AG09319 (cell line): Measurements from ENCODE around the gene STT3A.
A peak's percentile ranks its signal among the peaks of the same experiment; 100 is the strongest.

Experiments used
- DNase-seq: peaks from one replicate; pipeline ENCODE4 v3.0.0-alpha.2; 2010; ENCODE audit warnings: low read depth; ENCODE audit errors: extremely low read depth
- CTCF ChIP-seq: IDR thresholded peaks from 2 replicates; pipeline ENCODE4 v1.5.1; 2011; ENCODE audit warnings: low read depth, mild to moderate bottlenecking, inconsistent platforms, low read length, moderate library complexity

Gene STT3A

GRCh38 chr11:125592305-125593113, at the start of gene STT3A:
TSS of gene STT3A (plus strand) at chr11:125592852. CDS start at chr11:125595916, 3,064 bp downstream.
- peak; percentile 100 for DNase-seq
- TF ChIP-seq CTCF = no peak

- TF ChIP-seq CTCF = no peak
- DNase-seq = no peak
These were observed 41.9 kb upstream of the STT3A start for GRCh38 chr11:125550780-125551179.

- no peak for TF ChIP-seq CTCF
- DNase-seq = no peak
These were observed 40.8 kb upstream of the STT3A start for GRCh38 chr11:125551835-125552342.

GRCh38 chr11:125552927-125553326, 39.7 kb upstream of the STT3A start:
- TF ChIP-seq CTCF = no peak
- DNase-seq = no peak

GRCh38 chr11:125553357-125553756, 39.3 kb upstream of the STT3A start:
- no peak for TF ChIP-seq CTCF
- no peak for DNase-seq

- TF ChIP-seq CTCF = no peak
- no peak for DNase-seq
These were observed 38.6 kb upstream of the STT3A start for GRCh38 chr11:125554038-125554437.

- TF ChIP-seq CTCF = no peak
- no peak for DNase-seq
These were observed 32.8 kb upstream of the STT3A start for GRCh38 chr11:125559888-125560287.
